ENCODE results near the gene TSPYL4.

GRCh38 chr6:116298973-116299372, 45.1 kb upstream of the TSPYL4 start:
- TF ChIP-seq CTCF (IDR thresholded peaks at IDR 0.05; ENCODE audit: insufficient read depth, low read length, poor library complexity, severe bottlenecking) (no peak), EZH2phosphoT487 (conservative IDR thresholded peaks at IDR 0.05; ENCODE audit: low read length) (no peak)
